ENCODE results near the gene PPP6R3. TPM values are rescaled to one million over a fixed set of nuclear protein-coding genes. Genes with fewer than 3 reads are reported as not detected.

PPP6R3 gene
- total and polyA plus RNA-seq, 2 of the 8 experiments (the other 6 are each of a cell fraction or from before 2014, with no cell fraction given), result 44.6 to 150 TPM

GRCh38 chr11:68651985-68652682 is 191.6 kb downstream of the PPP6R3 start:
- no peak overlapping the region for H3K9ac ChIP-seq (replicated peaks in 1 of 4; ENCODE audit: extremely low read depth in 1 of 4, low read depth in 3 of 4, low read length in 3 of 4)
- TF ChIP-seq NANOG (IDR thresholded peaks at IDR 0.05; ENCODE audit: insufficient read depth, low read depth, low read length, poor library complexity, severe bottlenecking) (no peak), JUND (IDR thresholded peaks at IDR 0.05; ENCODE audit: low read length) (no peak), CTCF (IDR thresholded peaks at IDR 0.05; ENCODE audit: control extremely low read depth in 1 of 3, insufficient read depth in 1 of 3, low read depth in 1 of 3, low read length in 3 of 3) (peak in 2 of 3 experiments; percentile 17 to 20; a peak in 2 of 4 replicates)
- H2BK20ac ChIP-seq (ENCODE audit: low read length), result no peak overlapping the region; the same call in 1 of the 2 replicates
- DNase-seq (ENCODE audit: low read depth in 1 of 2, low spot score in 2 of 2) (no peak), FAIRE-seq (no peak)
- no peak overlapping the region for H3K27ac ChIP-seq (ENCODE audit: low read depth, low read length)
- no peaks in the 10 kb centered on the region for H3K23me2 ChIP-seq (ENCODE audit: low read depth, low read length)
- H2AK5ac ChIP-seq (ENCODE audit: low read depth, low read length), result peak overlapping the region; percentile 40; the same call in 1 of the 2 replicates
- peaks cover 0 to 12% (median 1%) of the 10 kb centered on the region in 4 experiments; a peak in 1 of 7 replicates for H3K4me1 ChIP-seq (replicated peaks in 1 of 4; ENCODE audit: control insufficient read depth in 3 of 4, insufficient read depth in 4 of 4, low read length in 3 of 4)
- H3K56ac ChIP-seq (replicated peaks; ENCODE audit: insufficient read length, low read depth, low read length), result no peak overlapping the region
- WGBS, 2 experiments (ENCODE audit: extremely low coverage in 1 of 2, insufficient coverage in 1 of 2, insufficient read length in 1 of 2, insufficient replicate concordance in 2 of 2, low coverage in 1 of 2, low lambda C conversion rate in 2 of 2, missing lambda C conversion rate in 1 of 2), result 79% methylated on average over 16 of the region's 16 CpGs; no CpG with 5 or more reads in 1 of the 2 experiments
- H3K79me2 ChIP-seq (ENCODE audit: control insufficient read depth in 1 of 2, insufficient read depth in 2 of 2, low read length in 2 of 2), result no peaks in the 10 kb centered on the region
- peak overlapping the region; percentile 6; the same call in 1 of the 2 replicates for H2BK15ac ChIP-seq (ENCODE audit: low read length)
- no peaks in the 10 kb centered on the region for H3K27me3 ChIP-seq (replicated peaks in 1 of 4; ENCODE audit: control insufficient read depth in 3 of 4, extremely low read depth in 1 of 4, insufficient read depth in 3 of 4, low read length in 3 of 4)
- peak overlapping the region; percentile 90; the same call in 1 of the 2 replicates for H2BK12ac ChIP-seq (ENCODE audit: low read depth, low read length)
- CTCF ChIA-PET (ENCODE audit: partially characterized antibody), result interaction anchor here (0.5 to 1.6 kb wide), 4 partner anchors 10 to 404 kb away, joined by 3 to 4 read pairs (median 3); no protein-coding TSS in a partner anchor
- H2AFZ ChIP-seq (ENCODE audit: low read length), result peak overlapping the region; percentile 36; the same call in 1 of the 2 replicates
- peak overlapping the region; percentile 47; the same call in 1 of the 2 replicates for H2BK5ac ChIP-seq (ENCODE audit: low read depth, low read length)
- H3K9me3 ChIP-seq (ENCODE audit: insufficient read depth in 2 of 2, low read depth in 1 of 2, low read length in 1 of 2), result peaks cover 0 to 7% of the 10 kb centered on the region in 2 experiments; a peak in 1 of 4 replicates
- no peaks in the 10 kb centered on the region for H3K36me3 ChIP-seq (ENCODE audit: control insufficient read depth in 2 of 4, insufficient read depth in 4 of 4, low read length in 3 of 4)
- peak overlapping the region; percentile 93 for H4K91ac ChIP-seq (replicated peaks; ENCODE audit: insufficient read length, low read length)
- no peak overlapping the region for H3K4ac ChIP-seq (replicated peaks; ENCODE audit: insufficient read length, low read depth, low read length)
- no peak overlapping the region for H3K4me3 ChIP-seq (ENCODE audit: extremely low read depth in 1 of 4, insufficient read depth in 2 of 4, low read depth in 3 of 4, low read length in 4 of 4)
- H3K4me2 ChIP-seq (ENCODE audit: insufficient read depth in 1 of 2, low read depth in 2 of 2, low read length in 2 of 2), result no peak overlapping the region
- H2BK120ac ChIP-seq (replicated peaks; ENCODE audit: low read depth, low read length), result peak overlapping the region; percentile 24
- H3K14ac ChIP-seq (ENCODE audit: insufficient read length), result peak overlapping the region; percentile 89
- H3K79me1 ChIP-seq (ENCODE audit: low read depth, low read length), result no peaks in the 10 kb centered on the region
- H4K8ac ChIP-seq (ENCODE audit: extremely low read depth, insufficient read depth, low read length), result no peak overlapping the region
- peak overlapping the region; percentile 9; the same call in 1 of the 2 replicates for H3K18ac ChIP-seq (ENCODE audit: extremely low read depth, low read length)
- no peaks in the 10 kb centered on the region for H4K20me1 ChIP-seq (replicated peaks in 1 of 2; ENCODE audit: control insufficient read depth in 1 of 2, insufficient read depth in 2 of 2, low read length in 2 of 2)
- POLR2A ChIA-PET (ENCODE audit: partially characterized antibody), result interaction anchor here (1.0 kb wide), 1 partner anchor 33 kb away, joined by 3 read pairs; no protein-coding TSS in a partner anchor
- no peak overlapping the region for H3K23ac ChIP-seq (ENCODE audit: insufficient read length)
- no peak overlapping the region for H4K5ac ChIP-seq (ENCODE audit: insufficient read length, low read depth, low read length)
